Right kidney (tissue), 1 donor: Measurements from ENCODE around the gene KANK2.

Source experiments
- DNase-seq: peaks from one replicate; pipeline ENCODE4 v3.0.0-alpha.2; 2016

The KANK2 gene

GRCh38 chr19:11226716-11227166 lies 29.4 kb upstream of the KANK2 start:
- no peak for DNase-seq

DNA sequence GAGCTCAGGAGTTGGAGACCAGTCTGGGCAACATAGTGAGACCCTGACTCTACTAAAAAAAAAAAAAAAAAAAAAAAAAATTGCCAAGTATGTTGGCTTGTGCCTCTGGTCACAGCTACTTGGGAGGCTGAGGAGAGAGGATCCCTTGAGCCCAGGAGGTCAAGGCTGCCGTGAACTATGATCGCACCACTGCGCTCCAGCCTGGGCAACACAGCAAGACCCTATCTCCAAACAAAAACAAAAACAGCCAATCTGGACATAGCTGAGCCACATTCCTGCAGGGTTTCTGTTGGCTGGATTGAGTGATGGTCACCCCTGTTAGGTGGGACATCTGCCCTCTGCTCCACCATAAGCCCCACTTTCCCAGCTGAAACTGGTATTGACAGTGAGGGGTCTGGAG lies 28.5 kb upstream of the KANK2 start:
- no peak for DNase-seq

DNA sequence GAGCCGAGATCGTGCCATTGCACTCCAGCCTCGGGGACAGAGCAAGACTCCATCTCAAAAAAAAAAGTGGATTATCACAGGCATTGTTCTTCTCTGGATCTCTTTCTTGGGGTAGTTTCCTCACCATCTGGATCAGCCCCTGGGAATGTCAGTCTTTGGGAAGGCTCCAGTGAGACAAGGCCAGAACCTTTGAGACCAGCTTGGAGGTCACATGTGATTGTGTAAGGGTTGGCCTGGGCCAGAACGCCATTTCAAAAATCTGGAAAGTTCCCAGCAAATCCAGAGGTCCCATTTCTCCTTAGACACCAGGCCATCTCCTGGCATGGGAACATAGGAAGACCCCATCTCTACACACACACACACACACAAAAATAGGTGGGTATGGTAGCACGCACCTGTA lies 27.8 kb upstream of the KANK2 start:
- no peak for DNase-seq

DNA sequence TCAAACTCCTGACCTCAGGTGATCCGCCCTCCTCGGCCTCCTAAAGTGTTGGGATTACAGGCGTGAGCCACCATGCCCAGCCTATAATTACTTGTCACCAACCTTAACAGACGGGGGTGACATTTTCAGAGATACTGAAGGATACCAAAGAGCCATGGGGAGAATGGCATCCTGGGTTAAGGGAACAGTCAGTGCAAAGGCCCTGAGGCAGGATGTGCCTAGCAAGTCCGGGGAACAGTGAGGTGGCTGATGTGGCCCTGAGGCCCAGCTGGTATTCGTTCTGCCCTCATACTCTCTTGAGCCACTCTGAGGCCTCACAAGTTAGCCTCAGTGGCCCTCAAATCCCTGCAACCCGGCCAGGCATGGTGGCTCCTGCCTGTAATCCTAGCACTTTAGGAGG lies 27.1 kb upstream of the KANK2 start:
- no peak for DNase-seq

DNA sequence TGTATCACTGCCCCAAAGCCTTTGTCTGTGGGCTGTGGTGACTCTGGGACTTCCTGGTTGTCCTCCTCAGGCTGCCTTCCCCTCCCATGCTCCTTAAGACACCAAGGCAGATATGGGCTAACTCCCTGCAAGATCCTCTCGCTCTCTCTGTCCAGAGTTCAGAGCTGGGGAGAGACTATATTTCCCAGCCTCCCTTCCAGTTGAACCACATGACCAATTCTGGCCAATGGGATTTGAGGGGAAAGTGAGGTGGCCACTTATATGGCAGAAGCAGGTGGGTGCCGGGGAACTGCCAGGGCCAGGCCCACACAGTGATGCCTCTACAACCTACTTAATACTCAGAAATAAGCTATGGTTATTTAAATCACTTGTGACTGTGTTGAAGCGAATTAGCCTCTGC lies 25.9 kb upstream of the KANK2 start:
- DNase-seq, result no peak

- DNase-seq, result no peak
Observed at GRCh38 chr19:11221082-11221598, 23.8 kb upstream of the KANK2 start.

DNA sequence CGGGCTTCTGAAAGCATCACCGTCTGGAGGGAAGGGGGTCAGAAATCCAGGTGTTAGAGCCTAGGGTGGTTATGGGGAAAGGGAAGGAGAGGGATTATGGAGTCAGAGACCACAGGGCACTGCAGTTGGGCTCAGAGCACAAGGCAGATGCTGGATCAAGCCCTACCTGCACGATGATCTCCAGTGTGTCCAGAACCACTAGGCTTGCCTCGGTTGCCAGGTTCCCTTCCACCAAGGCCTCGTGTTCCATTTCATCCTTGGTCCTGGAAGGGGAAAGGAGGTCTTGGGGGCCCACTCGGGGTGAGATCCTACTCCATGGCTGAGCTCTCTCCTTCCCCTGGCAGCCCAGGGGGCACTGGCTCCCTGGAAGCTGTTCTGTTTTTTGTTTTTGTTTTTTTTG lies 17.0 kb upstream of the KANK2 start:
- DNase-seq, result no peak

DNA sequence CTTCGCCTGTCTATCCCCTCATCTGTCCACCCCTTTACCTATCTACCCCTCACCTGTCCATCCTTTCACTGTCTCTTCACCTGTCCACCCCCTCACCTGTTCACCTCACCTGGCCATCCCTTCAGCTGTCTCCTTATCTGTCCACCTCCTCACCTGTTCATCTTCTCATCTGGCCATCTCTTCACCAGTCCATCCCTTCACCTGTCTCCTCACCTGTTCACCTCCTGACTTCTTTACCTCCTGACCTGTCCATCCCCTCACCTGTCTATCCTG lies 13.2 kb upstream of the KANK2 start:
- no peak for DNase-seq

DNA sequence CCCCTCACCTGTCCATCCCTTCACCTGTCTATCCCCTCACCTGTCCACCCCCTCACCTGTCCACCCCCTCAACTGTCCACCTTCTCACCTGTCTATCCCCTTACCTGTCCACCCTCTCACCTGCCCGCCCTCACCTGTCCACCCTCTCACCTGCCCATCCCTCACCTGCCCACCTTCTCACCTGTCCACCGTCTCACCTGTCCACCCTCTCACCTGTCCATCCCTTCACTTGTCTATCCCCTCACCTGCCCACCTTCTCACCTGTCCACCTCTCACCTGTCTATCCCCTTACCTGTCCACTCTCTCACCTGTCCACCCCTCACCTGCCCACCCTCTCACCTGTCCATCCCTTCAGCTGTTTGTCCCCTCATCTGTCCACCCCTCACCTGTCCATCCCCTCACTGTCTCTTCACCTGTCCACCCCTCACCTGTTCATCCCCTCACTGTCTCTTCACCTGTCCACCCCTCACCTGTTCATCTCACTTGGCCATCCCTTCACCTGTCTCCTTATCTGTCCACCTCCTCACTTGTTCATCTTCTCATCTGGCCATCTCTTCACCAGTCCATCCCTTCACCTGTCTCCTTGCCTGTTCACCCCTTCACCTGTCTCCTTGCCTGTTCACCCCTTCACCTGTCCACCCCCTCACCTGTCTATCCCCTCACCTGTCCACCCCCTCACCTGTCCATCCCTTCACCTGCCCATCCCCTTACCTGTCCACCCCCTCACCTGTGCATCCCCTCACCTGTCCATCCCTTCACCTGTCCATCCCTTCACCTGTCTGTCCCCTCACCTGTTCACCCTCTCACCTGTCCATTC lies 12.7 kb upstream of the KANK2 start:
- DNase-seq, result no peak

DNA sequence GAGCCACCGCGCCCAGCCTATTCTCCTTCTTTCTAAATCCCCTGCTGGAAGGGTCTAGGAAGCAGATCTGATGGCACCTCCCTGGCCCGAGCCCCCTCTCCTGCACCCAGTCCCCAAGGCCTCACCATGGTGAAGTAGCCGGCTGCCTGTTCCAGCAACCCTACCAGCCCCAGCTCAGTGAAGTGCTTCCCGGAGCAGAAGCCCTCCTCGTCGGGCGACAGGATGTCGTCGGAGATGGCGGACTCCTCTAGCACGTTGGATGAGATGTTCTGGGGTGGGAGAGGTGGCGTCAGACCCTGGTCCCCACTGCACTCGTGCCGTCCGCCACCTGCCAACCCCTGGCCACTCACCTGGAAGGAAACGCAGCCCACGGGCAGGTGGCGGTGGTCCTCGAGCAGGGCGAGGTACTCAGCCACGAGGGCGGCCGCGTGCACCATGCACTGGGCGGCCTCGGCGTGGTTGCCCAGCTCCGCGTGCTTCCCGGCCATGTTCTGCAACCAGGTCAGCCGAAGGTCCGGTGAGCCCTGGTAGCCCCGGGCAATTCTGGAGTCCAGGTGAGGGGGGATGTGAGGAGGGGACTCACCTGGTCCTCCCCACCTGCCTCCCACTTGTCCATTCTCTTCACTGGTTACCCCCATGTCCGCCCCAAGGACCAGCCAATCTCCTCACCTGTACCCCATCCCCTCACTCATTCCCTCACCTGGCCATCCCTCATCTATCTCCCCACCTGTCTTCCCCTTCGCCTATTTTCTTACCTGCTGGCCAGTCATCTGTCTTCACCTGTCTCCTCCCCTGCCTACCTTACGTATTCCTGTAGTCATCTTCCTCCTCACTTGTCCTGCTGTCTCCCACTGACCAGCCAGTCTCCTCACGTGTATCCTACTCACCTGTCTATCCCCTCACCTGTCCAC lies 11.5 kb upstream of the KANK2 start:
- no peak for DNase-seq

GRCh38 chr19:11205939-11206570 lies 8.7 kb upstream of the KANK2 start:
- no peak for DNase-seq

GRCh38 chr19:11204943-11205349 lies 7.6 kb upstream of the KANK2 start:
- no peak for DNase-seq

DNA sequence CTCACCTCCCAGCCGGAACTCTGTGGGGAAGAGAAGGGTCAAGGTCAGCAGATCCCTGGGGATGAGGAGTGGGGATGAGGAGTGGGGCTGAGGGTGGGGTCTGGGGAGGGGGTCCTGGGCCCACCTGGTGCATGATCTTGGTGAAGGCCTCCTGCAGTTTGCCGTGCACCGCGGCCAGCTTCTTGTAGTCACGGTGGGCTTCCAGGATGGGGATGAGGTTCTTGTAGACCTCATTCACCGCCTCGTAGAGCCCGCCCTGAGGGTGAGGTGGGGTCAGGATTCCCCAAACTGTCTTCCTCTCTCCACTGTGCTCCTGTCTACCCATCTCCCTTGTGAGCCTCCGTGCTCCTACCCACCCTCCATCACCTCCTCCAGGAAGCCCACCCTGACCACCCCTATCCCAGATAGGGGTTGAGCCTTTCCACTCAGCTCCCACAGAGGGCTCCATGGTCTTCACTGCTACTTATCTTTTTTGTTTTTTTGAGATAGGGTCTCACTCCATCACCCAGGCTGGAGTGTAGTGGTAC lies 6.8 kb upstream of the KANK2 start:
- no peak for DNase-seq

DNA sequence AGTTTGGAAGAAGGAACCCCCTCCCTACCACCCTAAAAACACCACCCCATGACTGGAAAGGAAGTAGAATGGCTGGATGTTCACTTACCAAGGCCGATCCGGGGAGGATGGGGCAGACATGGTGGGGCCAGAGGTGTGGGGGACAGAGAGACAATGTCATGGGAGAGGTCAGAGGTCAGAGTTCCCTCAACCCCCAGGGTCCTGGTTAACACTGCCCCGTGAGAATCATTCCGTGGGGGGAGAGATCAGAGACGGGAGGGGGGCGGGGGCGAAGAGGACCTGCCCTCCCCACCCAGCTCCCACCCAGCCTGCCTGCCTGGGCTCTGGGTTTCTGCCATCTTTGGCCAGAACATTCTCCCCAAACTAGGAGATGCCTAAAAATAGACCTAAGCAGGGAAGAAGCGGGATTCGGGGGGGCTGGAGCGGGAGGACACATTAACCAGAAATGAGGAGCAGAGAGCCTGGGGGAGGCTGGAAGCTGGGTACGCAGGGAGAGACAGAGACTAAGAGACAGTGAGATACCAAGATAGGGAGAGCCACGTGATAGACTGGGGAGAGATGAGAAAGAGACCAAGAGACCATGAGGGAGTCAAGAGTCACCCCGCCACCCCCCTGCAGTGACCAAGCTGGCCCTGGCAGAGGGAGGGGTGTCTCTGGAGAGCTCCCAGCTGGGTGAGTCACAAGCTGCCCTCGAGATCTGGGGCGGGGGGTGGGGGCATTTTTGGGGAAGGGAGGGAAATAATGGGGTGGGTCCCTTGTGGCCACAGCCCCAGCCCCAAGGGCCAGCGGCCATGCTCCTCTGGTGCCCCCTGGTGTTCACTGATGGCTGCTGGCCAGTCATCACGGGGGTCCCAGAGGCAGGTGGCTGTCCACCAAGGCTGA lies 6.1 kb upstream of the KANK2 start:
- peak; percentile 42 for DNase-seq

- no peak for DNase-seq
Observed at GRCh38 chr19:11202488-11203193, 5.3 kb upstream of the KANK2 start.

GRCh38 chr19:11201791-11202190 lies 4.4 kb upstream of the KANK2 start:
- no peak for DNase-seq

DNA sequence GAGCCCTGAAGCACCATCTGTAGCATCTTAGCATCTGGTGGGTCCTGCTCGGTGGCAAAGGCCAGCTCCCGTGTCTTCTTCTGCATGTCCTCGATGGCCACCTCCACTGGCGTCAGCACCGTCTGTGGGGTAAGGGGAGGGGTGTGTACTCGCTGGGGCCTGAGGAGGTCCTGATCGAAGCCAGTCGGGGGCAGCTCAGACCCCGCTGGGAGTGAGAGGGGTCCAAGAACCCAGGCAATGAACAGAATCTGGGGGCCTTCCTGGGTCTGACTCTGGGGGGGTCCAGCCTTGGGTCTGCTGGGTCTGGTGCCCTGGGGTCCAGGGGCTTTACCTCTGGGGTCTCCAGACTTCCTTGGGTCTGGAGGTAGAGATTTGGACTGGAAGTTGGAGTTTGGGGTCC lies 3.6 kb upstream of the KANK2 start:
- no peak for DNase-seq

GRCh38 chr19:11200015-11200574 lies 2.8 kb upstream of the KANK2 start:
- no peak for DNase-seq

DNA sequence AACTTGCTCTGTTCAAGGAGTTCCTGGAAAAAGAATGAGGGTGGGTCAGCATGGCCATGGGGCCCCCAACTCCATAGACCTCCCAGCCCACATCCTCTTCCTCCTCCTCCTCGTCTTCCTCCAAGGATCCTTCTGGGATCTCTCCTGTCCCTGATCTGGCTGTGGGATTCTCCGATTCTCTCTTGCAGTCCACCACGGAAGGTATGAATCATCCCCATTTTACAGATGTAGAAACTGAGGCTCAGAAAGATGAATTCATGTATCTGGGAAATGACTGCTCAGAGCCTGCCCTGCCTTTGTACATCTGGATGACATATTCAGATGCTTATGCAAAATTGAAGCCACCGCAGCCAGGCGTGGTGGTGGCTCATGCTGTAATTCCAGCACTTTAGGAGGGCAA lies 2.2 kb upstream of the KANK2 start:
- DNase-seq, result no peak

DNA sequence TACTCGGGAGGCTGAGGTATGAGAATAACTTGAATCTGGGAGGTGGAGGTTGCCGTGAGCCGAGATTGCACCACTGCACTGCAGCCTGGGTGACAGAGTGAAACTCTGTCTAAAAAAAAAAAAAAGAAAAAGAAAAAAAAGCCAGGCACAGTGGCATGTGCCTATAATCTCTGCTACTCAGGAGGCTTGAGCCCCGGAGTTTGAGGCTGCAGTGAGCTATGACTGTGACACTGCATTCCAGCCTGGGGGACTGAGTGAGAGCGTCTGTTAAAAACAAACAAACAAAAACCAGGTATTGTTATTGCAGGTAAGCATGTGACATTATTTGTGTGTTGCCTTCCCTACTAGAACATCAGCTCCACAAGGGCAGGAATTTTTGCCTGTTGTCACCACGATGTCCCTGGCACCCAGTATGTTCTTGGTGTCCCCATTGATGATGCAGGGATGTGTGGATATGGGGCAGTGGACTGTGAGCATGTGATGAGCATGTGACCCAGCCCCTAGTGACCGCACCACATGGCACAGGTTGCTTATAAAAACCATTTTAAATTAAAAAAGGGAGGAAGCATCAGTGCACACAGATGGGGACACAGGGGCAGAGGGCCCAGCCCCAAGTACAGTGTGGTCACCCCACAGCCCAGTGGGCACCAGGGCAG lies 1.6 kb upstream of the KANK2 start:
- no peak for DNase-seq
